HEK293T (cell line): ENCODE measurements around the gene MIP.

Experiments used
- CTCF ChIA-PET: fragments of 350-600 bp; formaldehyde crosslinking; extraction: SDS; loops from one replicate; lab custom pipeline; 2021; ENCODE audit warnings: antibody characterized with exemption, inconsistent platforms; lab: Yijun Ruan, JAX
- POLR2A ChIA-PET: fragments of 350-600 bp; formaldehyde crosslinking; extraction: SDS; loops from one replicate; lab custom pipeline; 2020; ENCODE audit warnings: antibody characterized with exemption, inconsistent platforms; lab: Yijun Ruan, JAX
- DNase-seq: peaks from one replicate; pipeline ENCODE4 v3.0.0; 2012; ENCODE audit warnings: mixed read lengths; ENCODE audit errors: extremely low spot score
- ARNT ChIP-seq: fragments of 450-650 bp; IDR thresholded peaks from 2 replicates; pipeline ENCODE4 v1.6.1; 2017; ENCODE audit warnings: mild to moderate bottlenecking
- BHLHE40 ChIP-seq: fragments of 450-650 bp; IDR thresholded peaks from 2 replicates; pipeline ENCODE4 v1.6.1; 2016; ENCODE audit warnings: mild to moderate bottlenecking, moderate library complexity, borderline replicate concordance
- CTBP1 ChIP-seq: fragments of 450-650 bp; IDR thresholded peaks from 2 replicates; pipeline ENCODE4 v1.6.1; 2016; ENCODE audit warnings: borderline replicate concordance
- ELF4 ChIP-seq: fragments of 450-650 bp; IDR thresholded peaks from 2 replicates; pipeline ENCODE4 v1.6.1; 2017; ENCODE audit warnings: antibody characterized with exemption
- FOXA1 ChIP-seq: fragments of 450-650 bp; IDR thresholded peaks from 2 replicates; pipeline ENCODE4 v1.6.1; 2016; ENCODE audit warnings: mild to moderate bottlenecking
- FOXK2 ChIP-seq: fragments of 450-650 bp; IDR thresholded peaks from 2 replicates; pipeline ENCODE4 v1.6.1; 2016; ENCODE audit warnings: mild to moderate bottlenecking
- FOXM1 ChIP-seq: fragments of 450-650 bp; IDR thresholded peaks from 2 replicates; pipeline ENCODE4 v1.6.1; 2017; ENCODE audit warnings: mild to moderate bottlenecking, borderline replicate concordance
- HDGF ChIP-seq: fragments of 450-650 bp; IDR thresholded peaks from 2 replicates; pipeline ENCODE4 v1.6.1; 2017; ENCODE audit warnings: antibody characterized with exemption, borderline replicate concordance
- L3MBTL2 ChIP-seq: fragments of 450-650 bp; conservative IDR thresholded peaks from 2 replicates; pipeline ENCODE4 v1.6.1; 2016; ENCODE audit warnings: mild to moderate bottlenecking
- LEF1 ChIP-seq: fragments of 450-650 bp; IDR thresholded peaks from 2 replicates; pipeline ENCODE4 v1.6.1; 2017; ENCODE audit warnings: mild to moderate bottlenecking, borderline replicate concordance
- NFRKB ChIP-seq: fragments of 450-650 bp; IDR thresholded peaks from 2 replicates; pipeline ENCODE4 v1.6.1; 2016; ENCODE audit warnings: mild to moderate bottlenecking, moderate library complexity
- SP1 ChIP-seq: fragments of 450-650 bp; IDR thresholded peaks from 2 replicates; pipeline ENCODE4 v1.6.1; 2017
- SUZ12 ChIP-seq: fragments of 450-650 bp; IDR thresholded peaks from 2 replicates; pipeline ENCODE4 v1.6.1; 2016; ENCODE audit warnings: mild to moderate bottlenecking
- TARDBP ChIP-seq: fragments of 450-650 bp; IDR thresholded peaks from 2 replicates; pipeline ENCODE4 v1.6.1; 2016
- ZNF384 ChIP-seq: fragments of 450-650 bp; IDR thresholded peaks from 2 replicates; pipeline ENCODE4 v1.6.1; 2016
- TF ChIP-seq, protein P1 (sequence below): fragments of 450-650 bp; IDR thresholded peaks from 2 replicates; pipeline ENCODE4 v1.6.1; 2016

The MIP gene

GRCh38 chr12:56476972-56477432 is 22.5 kb upstream of the MIP start:
- CTCF ChIA-PET, result no interaction called here
- POLR2A ChIA-PET, result interaction anchor here (0.5 to 1.3 kb wide), 3 partner anchors 8 to 161 kb away, joined by 3 read pairs; partner anchors contain the start of gene CNPY2
- peak; percentile 2 for DNase-seq
- no peak for TF ChIP-seq ARNT
- no peak for TF ChIP-seq SUZ12
- TF ChIP-seq NFRKB, result no peak
- no peak for TF ChIP-seq FOXM1
- no peak for TF ChIP-seq HDGF
- no peak for TF ChIP-seq LEF1
- no peak for TF ChIP-seq CTBP1
- no peak for TF ChIP-seq ZNF384
- TF ChIP-seq SP1, result no peak
- TF ChIP-seq TARDBP, result no peak
- TF ChIP-seq FOXK2, result no peak
- TF ChIP-seq, protein P1, sequence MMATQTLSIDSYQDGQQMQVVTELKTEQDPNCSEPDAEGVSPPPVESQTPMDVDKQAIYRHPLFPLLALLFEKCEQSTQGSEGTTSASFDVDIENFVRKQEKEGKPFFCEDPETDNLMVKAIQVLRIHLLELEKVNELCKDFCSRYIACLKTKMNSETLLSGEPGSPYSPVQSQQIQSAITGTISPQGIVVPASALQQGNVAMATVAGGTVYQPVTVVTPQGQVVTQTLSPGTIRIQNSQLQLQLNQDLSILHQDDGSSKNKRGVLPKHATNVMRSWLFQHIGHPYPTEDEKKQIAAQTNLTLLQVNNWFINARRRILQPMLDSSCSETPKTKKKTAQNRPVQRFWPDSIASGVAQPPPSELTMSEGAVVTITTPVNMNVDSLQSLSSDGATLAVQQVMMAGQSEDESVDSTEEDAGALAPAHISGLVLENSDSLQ, result no peak
- no peak for TF ChIP-seq L3MBTL2
- no peak for TF ChIP-seq ELF4
- no peak for TF ChIP-seq BHLHE40
- no peak for TF ChIP-seq FOXA1

- ChIA-PET CTCF (no interaction called here), POLR2A (interaction anchor here (1.6 kb wide), 1 partner anchor 27 kb away, joined by 4 read pairs; the partner anchor contains the start of gene TIMELESS)
- TF ChIP-seq CTBP1, result no peak
- no peak for DNase-seq
Measured at GRCh38 chr12:56476143-56476542, 21.7 kb upstream of the MIP start.

DNA sequence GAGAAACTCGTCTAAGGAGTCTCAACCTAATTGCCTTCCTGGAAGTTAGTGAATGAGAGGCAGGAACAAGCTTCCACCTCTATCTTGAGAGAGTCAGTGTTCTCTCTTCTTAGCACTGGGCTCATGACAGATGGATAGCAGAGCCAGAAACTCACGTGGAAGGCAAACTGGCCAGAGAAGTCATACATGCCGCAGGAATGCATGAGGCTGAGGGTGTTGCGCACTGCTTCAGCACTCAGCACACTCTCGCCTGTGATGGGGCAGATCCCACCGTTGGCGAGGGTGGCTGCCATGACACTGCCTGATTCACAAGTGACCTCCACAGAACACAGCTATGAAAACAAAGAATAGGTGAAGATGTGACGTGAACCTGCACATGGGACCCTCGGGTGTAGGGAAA is 19.9 kb upstream of the MIP start:
- POLR2A ChIA-PET, result interaction anchor here (1.3 kb wide), 1 partner anchor 141 kb away, joined by 4 read pairs; the partner anchor contains the start of gene PAN2
- no peak for DNase-seq
- CTCF ChIA-PET, result no interaction called here
- no peak for TF ChIP-seq SP1
- TF ChIP-seq LEF1, result no peak
- TF ChIP-seq BHLHE40, result no peak
- TF ChIP-seq ELF4, result no peak
- TF ChIP-seq ARNT, result no peak
- TF ChIP-seq HDGF, result no peak
- TF ChIP-seq FOXK2, result no peak
- TF ChIP-seq, protein P1, result no peak
- no peak for TF ChIP-seq FOXM1
- TF ChIP-seq ZNF384, result no peak
- no peak for TF ChIP-seq CTBP1
- TF ChIP-seq TARDBP, result no peak

- DNase-seq, result no peak
- ChIA-PET POLR2A (interaction anchor here (0.7 to 3.3 kb wide), 10 partner anchors 8 to 153 kb away, joined by 3 to 17 read pairs (median 5); partner anchors contain the start of genes CNPY2, PAN2, STAT2 and TIMELESS), CTCF (no interaction called here)
- no peak for TF ChIP-seq ARNT
- no peak for TF ChIP-seq HDGF
- TF ChIP-seq L3MBTL2, result no peak
- TF ChIP-seq CTBP1, result no peak
- TF ChIP-seq ELF4, result no peak
- TF ChIP-seq BHLHE40, result no peak
- no peak for TF ChIP-seq LEF1
- TF ChIP-seq NFRKB, result no peak
- no peak for TF ChIP-seq SUZ12
Measured at GRCh38 chr12:56469007-56469930, 14.8 kb upstream of the MIP start.

GRCh38 chr12:56468216-56469006 is 14.0 kb upstream of the MIP start, which contains the start of gene SPRYD4:
SPRYD4 (plus strand) TSS chr12:56468578; CDS start chr12:56468592, 14 bp downstream.
- DNase-seq, result peak; percentile 96
- no peak for TF ChIP-seq ZNF384
- no peak for TF ChIP-seq TARDBP
- TF ChIP-seq ELF4, result peak; percentile 46
- TF ChIP-seq SP1, result no peak
- TF ChIP-seq FOXM1, result no peak
- no peak for TF ChIP-seq HDGF
- TF ChIP-seq FOXA1, result no peak
- TF ChIP-seq, protein P1, result no peak
- no peak for TF ChIP-seq SUZ12
- TF ChIP-seq ARNT, result no peak
- no peak for TF ChIP-seq CTBP1
- peak; percentile 86 for TF ChIP-seq NFRKB
- no peak for TF ChIP-seq BHLHE40
- peak; percentile 93 for TF ChIP-seq L3MBTL2
- no peak for TF ChIP-seq FOXK2
- no peak for TF ChIP-seq LEF1
- ChIA-PET CTCF (no interaction called here), POLR2A (interaction anchor here (0.6 to 3.3 kb wide), 11 partner anchors 9 to 153 kb away, joined by 3 to 14 read pairs (median 3); partner anchors contain the start of genes CNPY2, STAT2 and TIMELESS)
